Activated B cell treated with CpG ODN at 0.5 μM for 24 hours (primary cell): ENCODE results near the gene GPR107. TPM values are rescaled to one million over a fixed set of nuclear protein-coding genes. Genes with fewer than 3 reads are reported as not detected.

Experiments used
- ATAC-seq: fragments of 200-7000 bp; cut with Tn5 transposase; one replicate; pipeline ENCODE4 v1.10.0; 2021; ENCODE audit warnings: low read depth, mild to moderate bottlenecking, moderate library complexity
- CTCF ChIA-PET: fragments of 350-600 bp; sonication (Branson Sonifier 250); formaldehyde crosslinking; loops from one replicate; lab custom pipeline; 2021; ENCODE audit warnings: antibody characterized with exemption; lab: Charles Lee
- POLR2A ChIA-PET: fragments of 350-600 bp; sonication (Branson Sonifier 250); formaldehyde crosslinking; loops from one replicate; lab custom pipeline; 2021; ENCODE audit warnings: antibody characterized with exemption; lab: Charles Lee
- DNase-seq: peaks from one replicate; pipeline ENCODE4 v3.0.0; 2022
- H3K27ac Mint-ChIP-seq: one replicate; pipeline ENCODE4 v1.8.0; 2020; ENCODE audit warnings: mixed read lengths
- H3K27me3 Mint-ChIP-seq: one replicate; pipeline ENCODE4 v1.8.0; 2021; ENCODE audit warnings: mixed read lengths
- H3K36me3 Mint-ChIP-seq: one replicate; pipeline ENCODE4 v1.8.0; 2021; ENCODE audit warnings: low read depth, mixed read lengths
- H3K4me1 Mint-ChIP-seq: one replicate; pipeline ENCODE4 v1.8.0; 2021; ENCODE audit warnings: mixed read lengths
- H3K4me3 Mint-ChIP-seq: one replicate; pipeline ENCODE4 v1.8.0; 2020; ENCODE audit warnings: mild to moderate bottlenecking, mixed read lengths
- H3K9me3 Mint-ChIP-seq: one replicate; pipeline ENCODE4 v1.8.0; 2020; ENCODE audit warnings: mixed read lengths
- CTCF ChIP-seq: fragments of 200-600 bp; IDR thresholded peaks from one replicate; pipeline ENCODE4 v1.8.0; 2022; ENCODE audit warnings: antibody characterized with exemption, mild to moderate bottlenecking
- intact Hi-C: fragments of 100-400 bp; cut with micrococcal nuclease; formaldehyde crosslinking; loops from one replicate; pipeline ENCODE4 v1.15.1; 2024
- total RNA-seq: library from RNA; stranded (reverse); gene quantifications from 2 replicates; pipeline ENCODE4 v1.2.3, GENCODE V29; 2022

The GPR107 gene
- total RNA-seq, 1 donor from 2014 or later: 19.6 TPM

- TF ChIP-seq CTCF: no peak
- Mint-ChIP-seq H3K27me3 (peaks cover 30% of the 10 kb centered on the region), H3K27ac (no peak overlapping the region), H3K36me3 (no peaks in the 10 kb centered on the region), H3K9me3 (no peaks in the 10 kb centered on the region), H3K4me3 (no peak overlapping the region), H3K4me1 (peaks cover 13% of the 10 kb centered on the region)
- DNase-seq: no peak
- ATAC-seq: no peak
- CTCF ChIA-PET: no interaction called here
- POLR2A ChIA-PET: interaction anchor here (0.5 kb wide), 1 partner anchor 55 kb away, joined by 3 read pairs; no protein-coding TSS in a partner anchor
- intact Hi-C loops: no loop called here
These were observed 89.7 kb downstream of the GPR107 start for GRCh38 chr9:130143279-130143893.

GRCh38 chr9:130143958-130144366 lies 90.3 kb downstream of the GPR107 start:
- H3K36me3 Mint-ChIP-seq: no peaks in the 10 kb centered on the region
- CTCF ChIA-PET: no interaction called here
- TF ChIP-seq CTCF: no peak
- DNase-seq (no peak), ATAC-seq (no peak)
- no peak overlapping the region for H3K4me3 Mint-ChIP-seq
- peaks cover 13% of the 10 kb centered on the region for H3K4me1 Mint-ChIP-seq
- H3K27me3 Mint-ChIP-seq: peaks cover 31% of the 10 kb centered on the region
- POLR2A ChIA-PET: interaction anchor here (0.5 to 0.7 kb wide), 2 partner anchors 26 to 55 kb away, joined by 3 to 11 read pairs; no protein-coding TSS in a partner anchor
- intact Hi-C loops: no loop called here
- H3K9me3 Mint-ChIP-seq: no peaks in the 10 kb centered on the region
- no peak overlapping the region for H3K27ac Mint-ChIP-seq

DNA sequence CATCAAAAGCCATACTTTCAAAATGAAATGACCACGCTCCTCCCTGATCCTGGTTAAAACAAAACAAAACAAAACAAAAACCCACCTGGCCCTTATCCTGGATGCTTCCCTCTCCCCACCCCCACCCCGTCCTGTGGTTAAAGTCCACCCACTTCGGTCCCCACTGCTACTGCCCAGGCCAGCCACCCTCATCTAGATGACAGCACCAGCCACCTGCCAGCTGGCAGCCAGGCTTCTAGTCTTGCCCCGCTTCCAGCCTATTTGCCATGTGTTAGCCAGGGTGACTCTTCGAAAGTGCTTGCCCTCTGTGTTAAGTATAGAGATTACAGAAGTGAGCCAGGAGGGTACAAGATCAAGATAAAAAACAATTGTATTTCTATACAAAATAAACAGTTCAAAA lies 91.0 kb downstream of the GPR107 start:
- TF ChIP-seq CTCF: no peak
- no peaks in the 10 kb centered on the region for H3K9me3 Mint-ChIP-seq
- CTCF ChIA-PET: no interaction called here
- no peak for ATAC-seq
- H3K27me3 Mint-ChIP-seq: peaks cover 31% of the 10 kb centered on the region
- H3K4me3 Mint-ChIP-seq: no peak overlapping the region
- H3K27ac Mint-ChIP-seq: no peak overlapping the region
- no peaks in the 10 kb centered on the region for H3K36me3 Mint-ChIP-seq
- H3K4me1 Mint-ChIP-seq: peaks cover 13% of the 10 kb centered on the region
- DNase-seq: no peak
- intact Hi-C loops: no loop called here
- POLR2A ChIA-PET: interaction anchor here (0.7 kb wide), 1 partner anchor 27 kb away, joined by 11 read pairs; no protein-coding TSS in a partner anchor

- H3K4me3 Mint-ChIP-seq: no peak overlapping the region
- ATAC-seq (no peak), DNase-seq (no peak)
- POLR2A ChIA-PET: interaction anchor here (0.6 kb wide), 1 partner anchor 1270 kb away, joined by 3 read pairs; no protein-coding TSS in a partner anchor
- peaks cover 8% of the 10 kb centered on the region for H3K4me1 Mint-ChIP-seq
- no peaks in the 10 kb centered on the region for H3K9me3 Mint-ChIP-seq
- no peaks in the 10 kb centered on the region for H3K36me3 Mint-ChIP-seq
- no peak overlapping the region for H3K27ac Mint-ChIP-seq
- H3K27me3 Mint-ChIP-seq: peaks cover 31% of the 10 kb centered on the region
- CTCF ChIA-PET: no interaction called here
- intact Hi-C loops: no loop called here
- no peak for TF ChIP-seq CTCF
These were observed 92.0 kb downstream of the GPR107 start for GRCh38 chr9:130145658-130146057.

DNA sequence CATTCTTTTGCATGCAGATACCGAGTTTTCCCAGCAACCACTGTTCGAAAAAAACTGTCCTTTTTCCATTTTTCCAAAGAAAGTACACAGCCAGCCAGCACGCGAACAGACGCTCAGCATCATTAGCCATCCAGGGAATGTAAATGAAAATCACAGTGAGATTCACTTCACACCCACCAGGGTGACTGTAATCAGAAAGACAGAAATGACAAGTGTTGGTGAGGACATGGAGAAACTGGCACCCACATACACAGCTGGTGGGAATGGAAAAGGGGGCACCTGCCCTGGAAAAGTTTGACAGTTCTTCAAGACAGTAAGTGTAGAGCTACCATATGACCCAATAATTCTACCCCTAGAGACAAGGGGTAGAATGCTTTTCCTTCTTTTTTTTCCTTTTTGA lies 93.5 kb downstream of the GPR107 start:
- no peak for ATAC-seq
- ChIA-PET CTCF (no interaction called here), POLR2A (no interaction called here)
- Mint-ChIP-seq H3K4me3 (no peak overlapping the region), H3K36me3 (no peaks in the 10 kb centered on the region), H3K27ac (no peak overlapping the region), H3K9me3 (no peaks in the 10 kb centered on the region), H3K4me1 (no peaks in the 10 kb centered on the region), H3K27me3 (peaks cover 31% of the 10 kb centered on the region)
- intact Hi-C loops: no loop called here
- no peak for DNase-seq
- no peak for TF ChIP-seq CTCF
